NT2/D1 (cell line): Measurements from ENCODE around the gene UBL4A.

Experiments used
- SUZ12 ChIP-seq: IDR thresholded peaks from 2 replicates; pipeline ENCODE4 v1.6.1; 2011; ENCODE audit not compliant: insufficient read length, insufficient read depth; ENCODE audit errors: extremely low read depth
- YY1 ChIP-seq: IDR thresholded peaks from 2 replicates; pipeline ENCODE4 v1.6.1; 2011; ENCODE audit not compliant: insufficient read length, insufficient read depth

DNA sequence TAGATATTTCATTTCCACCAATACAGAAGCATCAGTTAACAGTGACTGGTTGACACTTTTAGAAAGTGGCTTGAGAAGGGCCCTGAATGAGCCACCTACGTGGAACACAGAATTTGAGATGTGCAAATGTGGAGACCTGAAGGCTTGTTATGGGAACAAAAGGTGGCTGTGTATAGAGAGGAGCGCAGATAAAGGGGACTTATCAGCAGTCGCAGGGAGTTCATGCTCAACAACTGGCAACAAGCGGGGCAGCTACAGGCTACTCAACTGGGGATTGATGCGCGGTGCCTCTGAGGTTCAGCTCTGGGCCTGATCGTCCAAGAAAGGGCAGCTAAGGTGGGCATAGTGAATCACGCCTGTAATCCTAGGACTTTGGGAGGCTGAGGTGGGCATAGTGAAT, 33.0 kb upstream of the UBL4A start:
- no peak for TF ChIP-seq YY1
- no peak for TF ChIP-seq SUZ12
